Endothelial cell of umbilical vein (primary cell): ENCODE data around the gene CD3G. TPM values are rescaled to one million over a fixed set of nuclear protein-coding genes. Genes with fewer than 3 reads are reported as not detected.

Source experiments
- BruUV-seq: library from RNA; stranded (reverse); fragments of 400-500 nt; replicated peaks from 2 replicates; lab custom pipeline; 2021; lab: Mats Ljungman, UMichigan
- CTCF ChIA-PET: fragments of 300-600, 350-600 bp; sonication (Branson Sonifier 250); formaldehyde crosslinking; loops from one replicate; lab custom pipeline; 2021; ENCODE audit warnings: antibody characterized with exemption, inconsistent platforms; lab: Charles Lee
- POLR2A ChIA-PET: fragments of 300-600, 350-600 bp; sonication (Branson Sonifier 250); formaldehyde crosslinking; loops from one replicate; lab custom pipeline; 2021; ENCODE audit warnings: antibody characterized with exemption, inconsistent platforms; lab: Charles Lee
- DNase-seq: peaks from one replicate; pipeline ENCODE4 v3.0.0-alpha.2; 2011; ENCODE audit warnings: low read depth, low spot score
- FAIRE-seq: peaks from 2 replicates; lab custom pipeline; 2011; peaks lifted over from hg19 to GRCh38; lab: Jason Lieb, UNC
- H2AFZ ChIP-seq: 2 replicates; pipeline ENCODE4 v1.6.0; 2012; ENCODE audit warnings: low read depth, low read length, control low read depth, inconsistent platforms
- H3K27ac ChIP-seq: 2 replicates; pipeline ENCODE4 v1.5.1; 2011; ENCODE audit warnings: low read depth, mild to moderate bottlenecking, control low read depth, low read length, moderate library complexity; ENCODE audit not compliant: insufficient read depth
- H3K27me3 ChIP-seq, 2 experiments: 2 replicates each; pipeline versions ENCODE4 v1.6.0 to v1.6.1; 2011; ENCODE audit warnings: low read length in 2 of 2, mixed read lengths in 1 of 2; ENCODE audit not compliant: control insufficient read depth in 2 of 2, insufficient read depth in 2 of 2
- H3K36me3 ChIP-seq, 2 experiments: 2 replicates in 1 of 2; 3 replicates in 1 of 2; pipeline ENCODE4 v1.5.1; 2011; ENCODE audit warnings: low read length in 2 of 2, mild to moderate bottlenecking in 1 of 2, moderate library complexity in 1 of 2; ENCODE audit not compliant: control insufficient read depth in 2 of 2, insufficient read depth in 2 of 2; ENCODE audit errors: extremely low read depth in 1 of 2
- H3K4me1 ChIP-seq: 3 replicates; pipeline ENCODE4 v1.5.1; 2011; ENCODE audit warnings: mild to moderate bottlenecking, low read length; ENCODE audit not compliant: control insufficient read depth, insufficient read depth; ENCODE audit errors: extremely low read depth
- H3K4me2 ChIP-seq: 2 replicates; pipeline ENCODE4 v1.6.1; 2011; ENCODE audit warnings: low read length, control low read depth, mixed read lengths; ENCODE audit not compliant: insufficient read depth
- H3K4me3 ChIP-seq, 3 experiments: fragments of 200-600 bp in 1 of 3; sonication (generic), shearing (Covaris generic) in 1 of 3; replicated peaks in 1 of 3; 2 replicates each; pipeline ENCODE4 v1.5.1; 2011 to 2016; ENCODE audit warnings: control low read depth in 3 of 3, low read length in 3 of 3, mild to moderate bottlenecking in 2 of 3, inconsistent platforms in 1 of 3, low read depth in 1 of 3, moderate library complexity in 1 of 3; ENCODE audit not compliant: insufficient read depth in 1 of 3
- H3K79me2 ChIP-seq: 2 replicates; pipeline ENCODE4 v1.6.0; 2012; ENCODE audit warnings: low read length, inconsistent platforms; ENCODE audit not compliant: control insufficient read depth, insufficient read depth
- H3K9ac ChIP-seq: replicated peaks from 2 replicates; pipeline ENCODE3; 2011; ENCODE audit warnings: low read length, control low read depth; ENCODE audit not compliant: insufficient read depth; ENCODE audit errors: extremely low read depth
- H3K9me1 ChIP-seq: replicated peaks from 3 replicates; pipeline ENCODE4 v1.6.0; 2011; ENCODE audit warnings: mild to moderate bottlenecking, low read length; ENCODE audit not compliant: control insufficient read depth, insufficient read depth; ENCODE audit errors: extremely low read depth
- H3K9me3 ChIP-seq: replicated peaks from 2 replicates; pipeline ENCODE4 v1.5.1; 2012; ENCODE audit warnings: low read length, inconsistent platforms; ENCODE audit not compliant: control insufficient read depth, insufficient read depth
- H4K20me1 ChIP-seq: replicated peaks from 2 replicates; pipeline ENCODE3; 2011; ENCODE audit warnings: mild to moderate bottlenecking, low read length; ENCODE audit not compliant: control insufficient read depth, insufficient read depth; ENCODE audit errors: extremely low read depth
- EZH2 ChIP-seq: IDR thresholded peaks from 2 replicates; pipeline ENCODE4 v1.6.1; 2012; ENCODE audit warnings: borderline replicate concordance, low read depth, mild to moderate bottlenecking, moderate library complexity, low read length, inconsistent platforms; ENCODE audit not compliant: severe bottlenecking
- FOS ChIP-seq: IDR thresholded peaks from 2 replicates; pipeline ENCODE4 v1.6.1; 2011; ENCODE audit warnings: mild to moderate bottlenecking, low read length, moderate library complexity, borderline replicate concordance; ENCODE audit not compliant: insufficient read depth
- JUN ChIP-seq: IDR thresholded peaks from 2 replicates; pipeline ENCODE4 v1.6.1; 2011; ENCODE audit warnings: borderline replicate concordance, low read depth; ENCODE audit not compliant: insufficient read length, insufficient read depth
- MYC ChIP-seq: IDR thresholded peaks from one replicate; pipeline ENCODE4 v1.6.1; 2011; ENCODE audit warnings: mild to moderate bottlenecking, low read depth, low read length
- POLR2AphosphoS5 ChIP-seq: IDR thresholded peaks from 2 replicates; pipeline ENCODE4 v1.6.1; 2012; ENCODE audit warnings: low read depth, mild to moderate bottlenecking, control low read depth, low read length, moderate library complexity; ENCODE audit not compliant: insufficient read depth
- dilution Hi-C: fragments of 300-500 bp; cut with MboI; formaldehyde crosslinking; loops from one replicate; pipeline ENCODE4 v1.15.0; 2019; ENCODE audit warnings: low sequenced_read_pairs; ENCODE audit not compliant: extremely low pct_ligation_motif_present
- intact Hi-C: fragments of 100-400 bp; cut with micrococcal nuclease; formaldehyde crosslinking; loops from one replicate; pipeline ENCODE4 v1.10.0; 2022
- polyA plus RNA-seq, 4 experiments: library from polyadenylated mRNA; depleted of rRNA in 3 of 4; stranded (reverse) in 3 of 4; unstranded in 1 of 4; fragments of >200 nt; gene quantifications; 2 replicates each; pipeline versions ENCODE4 v1.2.1 to v1.2.3, GENCODE V29; 2011 to 2012; ENCODE audit warnings: missing spikeins in 1 of 4
- total RNA-seq: library from RNA; stranded (reverse); gene quantifications from 2 replicates; pipeline ENCODE4 v1.2.3, GENCODE V29; 2021
- TF ChIP-seq, protein P1 (sequence below): IDR thresholded peaks from 2 replicates; pipeline ENCODE4 v1.6.1; 2011; ENCODE audit not compliant: insufficient read depth, insufficient read length

CD3G gene
- total and polyA plus RNA-seq, 2 donors (not counting 3 experiments of a cell fraction or from before 2014, with no cell fraction given) = not detected

DNA sequence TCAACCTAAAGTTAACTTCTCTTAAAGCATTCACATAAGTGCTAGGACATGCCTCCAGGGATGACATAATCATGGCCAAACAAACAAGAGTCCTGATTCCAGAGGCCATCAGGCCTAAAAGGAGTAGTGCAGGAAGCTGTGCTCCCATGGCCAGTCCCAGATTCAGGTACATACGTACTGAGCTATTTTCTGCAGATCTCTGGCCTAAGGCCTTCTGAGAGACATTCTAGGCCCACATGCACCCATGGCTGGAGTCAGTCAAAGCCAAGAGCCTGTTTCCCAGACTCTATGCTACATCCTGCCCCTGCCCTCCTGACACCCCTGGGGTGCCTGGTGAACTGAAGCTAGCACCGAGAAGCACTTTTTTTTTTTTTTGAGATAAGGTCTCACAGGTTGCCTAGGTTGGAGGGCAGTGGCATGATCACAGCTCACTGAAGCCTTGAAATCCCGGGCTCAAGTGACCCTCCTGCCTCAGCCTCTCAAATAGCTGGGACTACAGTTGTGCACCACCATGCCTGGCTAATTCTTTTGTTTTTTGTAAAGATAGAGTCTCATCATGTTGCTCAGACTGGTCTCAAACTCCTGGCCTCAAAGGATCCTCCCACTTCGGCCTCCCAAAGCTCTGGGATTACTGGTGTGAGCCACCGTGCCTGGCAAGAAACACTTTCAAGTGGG lies 2.2 kb upstream of the CD3G start:
- no peaks in the 10 kb centered on the region for H3K9me3 ChIP-seq
- intact Hi-C loops (no loop called here), dilution Hi-C loops (no loop called here)
- no peak overlapping the region for H3K9ac ChIP-seq
- BruUV-seq = no TSS peak
- H3K4me1 ChIP-seq = no peaks in the 10 kb centered on the region
- no peak overlapping the region for H3K4me2 ChIP-seq
- no peak overlapping the region for H3K4me3 ChIP-seq
- peaks cover 7 to 15% of the 10 kb centered on the region in 2 experiments for H3K27me3 ChIP-seq
- H3K9me1 ChIP-seq = no peaks in the 10 kb centered on the region
- H2AFZ ChIP-seq = no peak overlapping the region
- CTCF ChIA-PET = interaction anchor here (1.3 to 1.8 kb wide), 2 partner anchors 46 to 144 kb away, joined by 4 to 6 read pairs; no protein-coding TSS in a partner anchor
- POLR2A ChIA-PET = no interaction called here
- no peaks in the 10 kb centered on the region for H4K20me1 ChIP-seq
- no peaks in the 10 kb centered on the region for H3K36me3 ChIP-seq
- no peak overlapping the region for H3K27ac ChIP-seq
- TF ChIP-seq EZH2 (no peak), POLR2AphosphoS5 (no peak), FOS (no peak), MYC (no peak), JUN (no peak)
- no peak for DNase-seq
- no peaks in the 10 kb centered on the region for H3K79me2 ChIP-seq
- no peak for FAIRE-seq

DNA sequence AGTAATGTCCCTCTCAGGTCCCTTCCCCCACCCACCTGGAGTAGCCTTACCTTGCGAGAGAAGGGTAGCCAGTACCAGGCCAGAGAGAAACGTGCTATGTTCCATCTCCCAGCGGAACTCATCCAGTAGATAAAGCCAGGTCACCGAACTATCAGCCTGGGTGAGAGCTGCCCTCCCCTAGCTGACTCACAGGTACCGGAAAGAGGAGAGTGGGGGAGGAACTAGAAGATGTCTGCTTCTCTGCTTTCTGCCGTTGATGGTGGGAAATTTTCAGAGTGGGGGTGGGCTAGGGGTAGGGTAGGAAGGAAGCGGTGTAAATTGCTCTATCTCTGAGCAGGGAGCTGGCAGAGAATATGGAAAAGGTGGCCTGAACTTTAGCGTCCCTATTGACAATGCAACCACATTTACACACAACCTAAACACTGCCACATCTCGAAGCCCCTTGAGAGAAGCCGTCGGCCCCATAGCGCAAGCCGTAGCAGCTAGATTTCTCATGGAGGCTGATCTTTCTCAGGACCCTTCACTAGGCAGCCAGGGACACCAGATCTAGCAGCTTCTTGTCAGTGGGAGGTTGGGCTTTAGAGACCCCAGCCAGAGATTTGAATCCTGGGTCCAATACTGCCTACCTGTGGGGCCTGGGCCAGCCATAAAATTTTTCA lies 1.5 kb upstream of the CD3G start, which contains the start of gene CD3D:
TSS of gene CD3D (minus strand) at position 203 of the 659 bp plus-strand sequence. CDS start at position 105, 98 bp downstream.
- TF ChIP-seq FOS (no peak), EZH2 (no peak)
- TF ChIP-seq, protein P1, sequence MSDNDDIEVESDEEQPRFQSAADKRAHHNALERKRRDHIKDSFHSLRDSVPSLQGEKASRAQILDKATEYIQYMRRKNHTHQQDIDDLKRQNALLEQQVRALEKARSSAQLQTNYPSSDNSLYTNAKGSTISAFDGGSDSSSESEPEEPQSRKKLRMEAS = no peak
- no peak for FAIRE-seq
- dilution Hi-C loops = no loop called here

More for the DNA sequence above, 1.5 kb upstream of the CD3G start, which contains the start of gene CD3D:
- no peak within 1 kb of the TSS for H3K9ac ChIP-seq
- no peaks in the 10 kb centered on the region for H3K9me1 ChIP-seq
- no TSS peak for BruUV-seq
- no peak within 1 kb of the TSS for H3K27ac ChIP-seq
- H3K4me1 ChIP-seq = no peaks in the 10 kb centered on the region
- H3K36me3 ChIP-seq = no peaks in the 10 kb centered on the region
- H3K27me3 ChIP-seq = peaks cover 7 to 20% of the 10 kb centered on the region in 2 experiments
- H2AFZ ChIP-seq = no peak within 1 kb of the TSS
- H3K4me3 ChIP-seq = no peak within 1 kb of the TSS
- H3K79me2 ChIP-seq = no peaks in the 10 kb centered on the region
- CTCF ChIA-PET = interaction anchor here (1.3 to 1.8 kb wide), 2 partner anchors 47 to 144 kb away, joined by 4 to 6 read pairs; no protein-coding TSS in a partner anchor
- no peaks in the 10 kb centered on the region for H4K20me1 ChIP-seq
- no peak within 1 kb of the TSS for H3K4me2 ChIP-seq
- no peaks in the 10 kb centered on the region for H3K9me3 ChIP-seq
- intact Hi-C loops = no loop called here
- DNase-seq = no peak
- POLR2A ChIA-PET = no interaction called here
